GM21786 (cell line): ENCODE data around the gene ATP11A.
A peak's percentile ranks its signal among the peaks of the same experiment; 100 is the strongest.
"Not testable (repeated sequence)": the region's sequence is repeated elsewhere in the genome, so short reads cannot be mapped to it uniquely, and the experiment has no call there.

ENCODE experiments used
- ATAC-seq: cut with Tn5 transposase; IDR thresholded peaks from one replicate; pipeline ENCODE4 v1.9.1; 2021; ENCODE audit not compliant: unreplicated experiment

The ATP11A gene

DNA sequence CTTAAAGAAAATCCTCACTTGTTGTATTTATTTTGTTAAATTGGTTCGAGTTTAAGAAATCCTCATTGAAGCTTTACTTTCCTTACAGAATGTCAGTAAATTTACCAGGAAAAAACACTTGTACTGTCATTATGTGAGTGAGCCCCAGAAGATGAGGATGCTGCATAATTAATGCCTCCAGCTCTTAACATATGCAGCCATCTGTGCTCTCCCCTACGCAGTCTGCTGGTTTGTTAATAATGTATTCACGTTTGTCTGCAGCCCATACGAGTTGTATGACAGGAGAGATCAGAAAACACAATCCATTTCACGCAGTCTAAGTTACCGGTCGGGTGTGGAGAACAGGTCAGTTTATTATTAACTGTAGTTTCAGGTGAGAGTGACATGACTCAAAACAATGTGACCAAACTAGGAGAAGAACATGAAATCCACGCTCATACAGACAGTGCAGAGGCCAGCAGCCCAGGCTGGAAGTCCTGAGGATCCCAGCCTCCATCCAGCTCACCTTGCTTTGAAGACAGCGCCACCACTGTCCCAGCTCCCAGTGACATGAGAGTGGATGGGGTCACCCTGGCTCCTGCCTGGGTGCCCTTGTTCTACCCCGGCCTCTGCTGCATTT is 19.8 kb upstream of the ATP11A start:
- peak; percentile 82 for ATAC-seq

DNA sequence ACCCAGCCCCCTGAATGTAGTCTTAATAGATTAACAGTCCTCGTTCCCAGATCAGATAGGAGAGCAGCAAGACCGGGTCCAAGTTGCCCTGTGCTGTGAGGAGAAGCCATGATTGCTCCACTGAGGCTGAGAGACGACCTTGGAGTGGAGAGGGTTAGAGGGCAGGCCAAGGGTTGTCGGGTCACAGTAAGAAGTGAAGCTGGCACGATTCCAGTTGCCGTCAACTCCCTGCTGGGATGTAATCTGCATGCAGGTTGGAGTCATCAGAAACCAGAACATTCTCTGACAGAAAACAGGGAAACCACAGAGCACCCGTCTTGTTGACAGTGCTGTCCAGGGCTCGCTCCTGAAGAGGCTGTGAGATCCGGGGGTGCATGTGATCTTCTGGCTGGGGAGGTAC is 19.0 kb upstream of the ATP11A start:
- ATAC-seq = no peak

DNA sequence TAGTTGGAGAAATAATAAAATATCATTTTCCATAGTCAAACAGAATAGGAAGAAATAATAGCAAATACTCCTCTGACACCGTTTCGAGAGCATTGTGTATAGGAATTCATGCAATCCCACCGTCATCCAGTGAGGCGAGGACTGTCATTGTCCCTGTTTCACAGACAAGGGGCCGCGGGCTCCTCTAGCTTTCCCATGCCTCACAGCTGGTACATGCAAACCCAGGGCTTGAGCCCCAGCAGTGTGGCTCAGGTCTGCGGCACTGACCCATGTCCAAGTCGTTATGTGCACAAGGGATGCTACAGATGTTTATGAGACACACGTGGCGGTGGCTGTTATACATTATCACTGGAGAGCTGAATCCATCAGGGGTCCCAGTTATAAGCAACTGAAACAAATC is 18.5 kb upstream of the ATP11A start:
- no peak for ATAC-seq

DNA sequence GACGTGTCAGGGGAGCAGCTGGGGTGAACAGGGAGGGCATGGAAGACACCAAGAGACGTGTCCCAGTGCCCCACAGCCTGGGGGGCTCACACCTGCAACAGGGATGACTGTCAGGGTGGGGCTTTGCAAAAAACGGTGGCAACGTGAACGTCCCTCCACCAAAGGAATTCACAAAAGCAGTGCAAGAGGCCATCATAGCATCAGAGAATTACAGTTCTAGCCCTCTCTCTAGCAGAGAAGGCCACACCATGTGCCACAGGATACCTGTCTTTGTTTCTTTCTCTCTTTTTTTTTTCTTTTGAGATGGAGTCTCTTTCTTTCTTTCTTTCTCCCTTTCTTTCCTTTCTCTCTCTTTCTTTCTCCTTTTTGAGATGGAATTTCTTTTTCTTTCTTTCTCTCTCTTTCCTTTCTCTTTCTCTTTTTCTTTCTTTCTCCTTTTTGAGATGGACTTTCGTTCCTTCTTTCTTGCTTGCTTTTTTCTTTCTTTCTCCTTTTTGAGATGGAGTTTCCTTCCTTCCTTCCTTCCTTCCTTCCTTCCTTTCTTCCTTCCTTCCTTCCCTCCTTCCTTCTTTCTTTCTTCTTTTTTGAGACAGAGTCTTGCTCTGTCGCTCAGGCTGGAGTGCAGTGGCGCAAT is 17.1 kb upstream of the ATP11A start:
- no peak for ATAC-seq

DNA sequence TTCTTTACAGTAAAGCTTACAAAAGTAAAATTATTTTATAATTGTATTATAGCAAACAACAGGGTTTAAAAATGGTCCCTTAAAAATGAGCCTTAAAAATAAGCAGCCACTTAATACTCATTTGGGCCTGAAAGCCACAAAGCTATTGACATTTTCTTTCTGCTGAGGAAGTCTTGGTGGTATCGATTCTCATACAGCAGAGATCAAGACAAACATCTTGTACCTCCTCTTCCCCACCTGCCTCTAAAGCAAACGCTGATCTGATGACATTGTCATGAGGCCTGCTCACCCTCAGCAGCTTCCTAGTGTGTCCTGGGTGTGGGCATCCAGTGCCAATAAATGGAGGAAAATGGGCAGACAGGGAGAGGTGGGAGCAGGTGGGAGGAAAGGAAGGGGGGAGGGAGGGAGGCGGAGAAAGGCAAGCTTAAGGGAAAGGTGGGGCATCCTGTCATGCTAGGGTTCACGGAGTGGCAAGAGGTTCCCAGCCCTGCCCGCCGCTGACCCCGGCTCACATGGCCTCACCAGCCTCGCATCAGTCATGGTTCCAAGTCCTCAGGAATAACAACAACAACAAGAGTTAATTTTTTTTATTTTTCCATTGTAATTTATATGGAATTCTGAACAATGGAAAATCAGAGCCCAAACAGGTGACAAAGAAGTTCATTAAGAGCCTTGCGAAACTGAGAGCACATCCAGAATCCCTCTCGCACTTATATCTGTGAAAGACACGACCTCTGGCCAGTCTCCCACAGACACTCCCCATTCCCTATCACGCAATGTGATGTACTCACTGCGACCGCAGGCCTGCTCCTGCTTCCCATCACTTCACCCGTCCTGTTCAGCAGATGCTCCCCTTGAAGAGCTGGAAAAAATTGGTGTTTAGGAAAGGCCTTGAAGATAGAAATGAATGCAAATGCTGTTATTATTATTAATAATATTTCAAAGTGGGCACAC is 15.1 kb upstream of the ATP11A start:
- no peak for ATAC-seq

DNA sequence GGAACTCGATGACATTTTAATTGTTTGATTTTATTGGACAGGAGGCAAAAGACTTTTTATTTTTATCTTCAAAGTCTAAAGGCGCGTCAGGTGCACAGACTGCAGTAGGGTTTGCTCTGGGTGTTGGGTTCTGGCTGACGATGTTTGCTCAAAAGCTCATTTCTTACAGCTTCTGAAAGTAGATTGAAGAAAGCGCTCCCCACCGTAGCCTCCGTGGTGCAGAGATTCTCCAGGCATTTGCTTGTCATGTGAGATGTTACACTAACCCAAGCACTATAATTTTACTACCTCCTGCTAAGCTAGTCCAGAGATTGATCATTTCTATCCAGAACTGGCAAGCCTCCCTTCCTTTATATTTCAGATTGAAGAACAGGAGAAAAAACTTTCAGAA is 14.5 kb upstream of the ATP11A start:
- ATAC-seq = no peak

DNA sequence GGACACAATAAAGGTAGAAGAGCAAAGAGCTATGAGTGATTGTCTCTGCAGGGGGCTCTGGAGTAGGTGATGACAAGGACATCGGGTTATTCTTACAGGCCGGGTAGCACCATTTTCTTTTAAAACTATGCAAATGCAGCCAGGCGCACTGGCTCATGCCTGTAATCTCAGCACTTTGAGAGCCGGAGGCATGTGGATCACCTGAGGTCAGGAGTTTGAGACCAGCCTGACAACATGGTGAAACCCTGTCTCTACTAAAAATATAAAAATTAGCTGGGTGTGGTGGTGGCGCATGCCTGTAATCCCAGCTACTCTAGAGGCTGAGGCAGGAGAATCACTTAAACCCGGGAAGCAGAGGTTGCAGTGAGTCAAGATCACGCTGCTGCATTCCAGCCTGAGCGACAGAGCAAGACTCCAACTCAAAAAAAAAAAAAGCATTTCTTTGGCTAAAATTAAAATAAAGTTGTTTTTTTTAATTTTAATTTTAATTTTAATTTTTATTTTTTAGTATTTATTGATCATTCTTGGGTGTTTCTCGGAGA is 12.3 kb upstream of the ATP11A start:
- not testable (repeated sequence) for ATAC-seq

DNA sequence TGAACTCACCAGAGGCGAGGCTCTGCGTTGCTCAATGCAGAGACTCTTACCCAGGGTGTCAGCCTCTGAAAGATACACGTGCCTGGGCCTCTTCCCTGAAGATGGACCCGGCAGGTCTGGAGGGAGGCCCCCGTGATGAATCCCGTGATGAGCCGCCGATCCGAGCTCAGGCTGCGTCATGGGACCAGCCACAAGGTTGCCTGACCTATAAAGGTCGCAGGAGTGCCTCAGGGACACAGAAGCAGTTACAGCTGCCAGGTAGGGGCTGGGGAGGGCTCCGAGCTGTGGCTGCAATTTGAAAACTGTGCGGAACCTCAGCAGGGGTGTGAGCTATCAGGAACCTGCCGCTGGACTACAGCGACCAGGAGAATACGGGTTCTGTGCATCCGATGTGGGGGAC is 10.5 kb upstream of the ATP11A start:
- no peak for ATAC-seq

DNA sequence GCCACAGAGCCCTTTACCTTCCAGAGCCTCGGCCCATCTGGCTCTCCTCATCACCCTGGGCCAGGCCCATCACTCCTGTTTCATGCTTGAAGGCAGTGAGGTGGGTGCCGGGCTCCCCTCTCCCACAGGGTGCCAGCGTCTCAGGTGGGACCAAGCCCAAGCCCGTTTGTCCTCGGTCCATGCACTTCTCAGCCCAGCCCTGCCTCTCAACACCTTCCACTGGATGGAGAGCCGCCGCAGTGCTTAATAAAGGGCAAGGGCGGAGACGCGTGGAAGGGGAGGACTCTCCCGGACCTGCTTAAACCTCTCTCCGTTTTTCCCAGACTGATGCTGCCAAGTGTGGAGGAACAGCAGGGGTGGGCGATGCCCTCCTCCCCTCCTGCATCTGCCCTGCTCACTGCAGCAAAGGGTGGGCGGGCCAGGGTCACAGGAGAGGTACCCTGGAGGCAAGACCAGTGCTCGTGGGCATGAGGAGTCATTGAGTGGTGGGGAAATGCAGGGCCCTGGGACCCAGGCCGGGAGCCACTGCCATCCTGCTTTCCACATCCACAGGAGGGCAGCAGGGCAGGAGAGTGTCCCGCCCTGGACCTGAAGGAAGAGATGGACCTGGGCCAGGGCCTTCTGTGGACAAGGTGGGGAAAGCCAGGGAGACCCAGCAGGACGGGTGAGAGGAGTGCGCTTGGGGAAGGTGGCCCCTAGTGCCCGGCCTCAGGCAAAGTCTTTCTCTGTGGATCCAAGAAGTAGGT is 9.7 kb upstream of the ATP11A start:
- no peak for ATAC-seq

DNA sequence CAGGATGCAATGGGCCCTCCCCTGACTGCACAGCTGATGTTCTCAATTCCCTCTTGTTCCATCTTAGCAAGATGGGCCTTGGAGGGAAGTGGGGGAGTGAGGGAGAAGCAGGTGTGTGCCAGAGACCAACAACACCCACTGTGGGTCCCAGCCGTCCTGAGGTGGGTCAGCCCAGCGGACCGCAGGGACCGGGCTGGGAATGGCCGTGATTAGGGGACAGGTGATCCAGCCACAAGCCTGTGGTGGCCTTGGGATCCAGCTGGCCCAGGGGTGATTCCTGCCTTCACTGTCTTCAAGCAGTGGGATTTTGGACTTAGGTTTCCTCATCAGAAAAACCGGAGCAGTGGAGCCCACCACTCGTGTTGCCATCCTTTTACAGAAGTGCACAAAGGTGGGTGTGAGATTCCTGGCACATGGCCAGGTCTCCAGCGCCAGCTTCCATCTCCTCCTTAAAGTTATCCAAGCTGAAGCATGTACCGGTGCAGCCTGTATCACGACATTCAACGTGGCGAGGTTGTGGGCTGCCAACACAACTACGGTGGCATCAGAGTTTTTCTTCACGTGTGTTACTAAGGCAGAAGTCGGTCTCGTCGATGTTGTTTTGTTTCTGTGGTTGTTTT is 9.0 kb upstream of the ATP11A start:
- no peak for ATAC-seq

DNA sequence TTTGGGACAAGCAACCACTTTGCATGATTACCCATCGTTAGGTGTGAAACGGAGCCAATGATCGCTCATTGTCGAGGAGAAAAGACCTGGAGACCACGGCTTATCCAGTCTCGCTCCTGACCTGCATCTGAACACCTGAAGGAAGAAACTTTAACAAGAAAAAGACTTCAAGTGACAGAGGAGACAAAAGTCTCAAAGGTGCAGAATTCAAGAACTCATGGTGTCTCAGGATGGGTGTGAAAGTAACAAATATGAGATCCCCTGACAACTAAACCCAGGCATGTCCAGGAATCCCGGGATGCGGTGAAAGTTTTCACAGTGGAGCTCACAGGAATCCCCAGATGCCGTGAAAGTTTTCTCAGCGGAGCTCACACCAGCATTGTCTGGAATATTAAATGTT is 6.3 kb upstream of the ATP11A start:
- no peak for ATAC-seq

DNA sequence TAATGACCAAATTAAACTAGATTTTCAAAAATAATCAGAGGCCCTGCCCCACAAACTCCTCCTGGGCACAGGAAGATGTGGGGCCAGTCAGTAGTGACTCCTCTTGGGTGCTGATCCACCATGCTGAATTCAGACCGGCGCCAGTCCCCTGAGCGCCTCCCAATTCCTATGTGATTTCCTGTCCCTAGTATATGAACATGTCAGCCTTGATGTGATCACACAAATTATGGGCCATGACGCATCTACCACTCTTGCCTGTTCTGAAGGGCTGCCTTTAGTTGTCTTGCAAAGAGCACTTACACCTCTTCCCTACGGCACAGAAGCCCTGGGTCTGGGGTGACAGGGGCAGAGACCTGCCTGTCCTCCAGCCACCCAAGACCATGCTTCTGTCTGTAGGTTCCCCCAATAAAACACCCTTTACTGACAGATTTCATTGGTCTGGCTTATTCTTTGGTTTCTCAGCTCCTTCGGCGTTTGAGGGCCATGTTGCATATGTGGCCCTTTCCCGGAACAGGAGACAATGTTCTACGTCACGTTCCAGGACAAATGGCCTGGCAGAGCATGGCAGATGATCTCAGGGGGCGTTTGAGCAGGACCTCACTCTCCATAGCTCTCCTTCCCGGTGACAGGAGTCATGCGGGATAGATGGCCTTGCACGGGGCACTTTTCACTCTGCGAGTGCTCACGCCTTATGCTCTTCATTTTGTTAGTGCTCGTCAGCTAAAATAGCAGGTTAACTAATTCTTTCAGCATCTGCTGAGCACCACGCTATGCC is 5.6 kb upstream of the ATP11A start:
- ATAC-seq = no peak

DNA sequence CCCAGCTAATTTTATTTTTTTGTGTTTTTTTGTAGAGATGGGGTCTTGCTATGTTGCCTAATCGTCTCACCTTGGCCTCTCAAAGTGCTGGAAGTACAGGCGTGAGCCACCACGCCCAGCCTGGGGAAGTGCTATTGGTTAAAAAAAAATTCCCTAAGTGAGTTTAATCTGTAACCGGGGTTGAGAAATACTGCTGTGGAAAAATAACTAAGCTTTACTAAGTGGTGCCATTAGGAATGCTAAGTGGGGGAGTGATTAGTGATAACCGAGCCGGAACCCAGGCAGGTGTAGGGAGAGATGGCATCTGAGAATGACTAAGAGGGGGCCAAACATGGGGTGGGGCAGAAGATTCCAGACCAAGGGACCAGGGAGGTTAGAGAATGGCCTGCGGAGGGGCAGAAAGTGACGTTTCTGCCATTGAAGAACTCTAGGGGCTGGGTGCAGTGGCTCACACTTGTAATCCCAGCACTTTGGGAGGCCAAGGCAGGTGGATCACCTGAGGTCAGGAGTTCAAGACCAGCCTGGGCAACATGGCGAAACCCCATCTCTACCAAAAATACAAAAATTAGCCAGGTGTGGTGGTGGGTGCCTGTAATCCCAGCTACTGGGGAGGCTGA is 4.5 kb upstream of the ATP11A start:
- ATAC-seq = not testable (repeated sequence)

DNA sequence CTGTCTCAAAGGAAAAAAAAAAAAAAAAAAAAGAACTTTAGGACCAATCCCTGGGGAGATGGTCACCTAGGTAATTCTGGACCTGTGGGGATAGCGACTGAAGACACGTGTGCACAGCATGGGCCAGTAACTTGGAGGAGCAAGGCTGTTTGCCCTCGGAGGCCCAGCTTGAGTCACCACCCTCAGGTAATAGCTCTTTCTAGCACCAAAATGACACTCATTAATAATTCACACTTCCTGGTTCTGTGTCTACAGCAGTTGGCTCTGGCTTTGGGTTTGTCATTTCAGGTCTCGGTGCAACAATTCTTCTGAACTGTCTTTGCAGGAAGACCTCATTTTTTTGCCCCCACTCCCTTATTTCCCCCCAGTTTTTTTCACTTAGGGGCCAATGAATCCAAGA is 3.9 kb upstream of the ATP11A start:
- no peak for ATAC-seq

DNA sequence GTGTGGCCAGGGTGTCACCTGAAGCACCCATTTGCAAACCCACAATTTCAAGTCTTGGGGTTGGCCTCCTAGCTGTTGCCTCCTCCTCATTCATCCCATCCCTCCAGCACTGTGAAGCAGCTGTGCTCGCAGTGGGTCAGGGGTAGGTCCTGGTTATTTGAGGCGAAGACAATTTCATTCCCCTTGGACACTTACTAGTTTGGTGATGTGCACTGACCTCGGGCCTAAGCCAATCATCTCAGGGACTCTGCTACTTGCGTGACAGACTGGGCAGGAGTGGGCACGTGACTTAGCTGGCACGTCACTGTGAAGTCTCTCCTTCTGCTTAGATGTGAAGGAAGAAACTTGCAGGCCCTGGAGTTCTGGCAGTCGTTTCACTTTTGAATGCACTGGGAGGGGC is 3.5 kb upstream of the ATP11A start:
- no peak for ATAC-seq

DNA sequence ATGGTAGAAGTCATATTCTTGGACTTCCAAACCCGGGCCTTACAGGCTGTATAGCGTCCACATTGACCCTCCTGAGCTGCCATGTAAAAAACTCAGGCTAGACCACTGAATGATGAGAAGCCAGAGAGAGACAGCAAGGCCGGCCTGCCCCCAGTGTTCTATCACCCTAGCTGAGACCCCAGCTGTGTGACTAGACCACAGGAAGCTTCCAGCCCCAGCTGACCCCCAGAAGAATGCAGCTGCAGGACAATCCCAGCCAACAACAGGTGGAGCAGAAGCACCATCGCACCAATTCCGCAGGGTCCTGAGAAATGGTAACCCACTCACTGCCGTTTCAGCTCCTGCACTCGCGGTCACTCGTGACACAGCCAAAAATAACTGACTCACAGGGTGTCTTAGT is 2.9 kb upstream of the ATP11A start:
- ATAC-seq = no peak

DNA sequence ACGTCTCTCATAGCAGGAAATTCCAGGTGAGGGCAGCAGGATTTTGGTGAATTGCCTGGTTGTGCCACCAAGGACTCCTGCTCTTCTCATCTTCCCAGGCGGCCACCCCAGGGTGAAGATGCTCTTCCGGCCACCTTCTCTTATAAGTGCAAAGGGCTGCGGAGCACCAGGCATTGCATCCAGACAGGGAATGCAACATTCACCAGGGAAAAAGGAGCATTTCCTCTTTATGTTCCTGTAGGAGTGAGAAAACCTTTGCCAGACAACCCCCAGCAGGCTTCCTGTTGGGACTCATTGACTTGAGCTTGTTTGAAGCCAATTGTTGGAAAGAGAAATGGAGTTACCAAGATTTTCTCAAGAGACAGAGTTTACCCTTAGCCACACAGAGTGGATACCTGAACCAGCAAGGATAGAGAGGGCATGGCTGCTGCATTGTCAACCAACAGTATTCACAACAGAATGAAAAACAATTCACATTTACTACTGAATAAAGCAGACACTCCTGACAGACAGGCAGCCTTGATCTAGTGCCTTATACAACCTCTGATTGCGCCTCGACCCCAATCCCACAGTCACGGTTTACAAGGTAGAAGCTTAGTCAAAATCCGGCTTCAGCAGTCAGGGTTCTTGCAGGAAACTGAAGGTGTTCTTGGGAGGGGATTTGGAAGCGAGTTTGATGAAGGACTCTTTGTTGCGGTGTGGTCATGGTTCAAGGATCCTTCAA is 1.8 kb upstream of the ATP11A start:
- ATAC-seq = no peak

DNA sequence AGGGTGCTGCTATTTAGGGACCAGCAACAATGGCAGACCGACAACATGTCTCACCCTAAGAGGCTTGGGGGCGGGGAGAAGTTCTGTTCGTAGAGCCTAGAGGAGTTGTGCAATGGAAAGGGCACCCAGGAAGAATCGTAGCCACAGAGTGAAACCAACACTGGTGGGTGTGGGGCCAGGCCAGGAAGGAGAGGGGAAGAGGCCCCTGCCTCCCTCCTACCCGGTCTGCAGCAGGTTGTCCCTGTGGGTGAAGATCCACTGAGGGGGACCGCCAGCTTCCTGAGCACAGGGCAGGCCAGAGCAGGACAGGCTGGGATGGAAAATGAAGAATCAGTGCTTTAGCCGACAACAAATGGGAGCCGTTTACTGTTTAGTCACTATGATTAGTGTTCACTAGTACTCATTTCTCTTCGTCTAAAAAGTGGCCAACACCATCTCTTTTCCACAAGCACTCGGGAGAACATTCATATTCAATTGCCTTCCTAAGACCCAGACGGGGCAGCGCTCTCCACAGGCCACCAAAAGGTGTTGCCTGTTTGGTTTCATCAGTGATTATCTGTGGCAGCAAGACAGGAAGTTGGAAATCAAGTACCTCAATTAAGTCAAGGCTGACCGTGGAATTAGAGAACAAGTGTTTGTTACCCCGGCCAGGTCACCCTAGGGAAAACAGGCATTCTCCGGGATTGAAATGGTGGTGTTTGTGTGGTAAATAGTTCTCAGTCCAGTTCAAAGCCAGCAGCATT is 1.1 kb upstream of the ATP11A start:
- ATAC-seq = no peak
